Natural killer cell (primary cell): ENCODE results near the gene NOB1. TPM values are rescaled to one million over a fixed set of nuclear protein-coding genes. Genes with fewer than 3 reads are reported as not detected.

Experiments
- ATAC-seq, 3 donors: fragments of 150-1000 bp in 2 of 3; fragments of 200-7000 bp in 1 of 3; cut with Tn5 transposase; 1 replicate in 1 of 3; 2 replicates in 2 of 3; pipeline ENCODE4 v1.10.0; 2021; ENCODE audit warnings: mild to moderate bottlenecking in 2 of 3, moderate library complexity in 2 of 3
- DNase-seq, 2 donors: peaks; one replicate each; pipeline versions ENCODE4 v3.0.0 to v3.0.0-alpha.2; 2013 to 2021; ENCODE audit warnings: mixed read lengths in 1 of 2
- H3K27ac ChIP-seq: one replicate; pipeline ENCODE4 v1.5.1; 2013; ENCODE audit warnings: mild to moderate bottlenecking, low read length
- H3K27me3 ChIP-seq: one replicate; pipeline ENCODE4 v1.6.1; 2013; ENCODE audit warnings: low read length; ENCODE audit not compliant: control insufficient read depth, insufficient read depth
- H3K36me3 ChIP-seq: one replicate; pipeline ENCODE4 v1.6.1; 2013; ENCODE audit warnings: low read length; ENCODE audit not compliant: control insufficient read depth, insufficient read depth
- H3K4me1 ChIP-seq: one replicate; pipeline ENCODE4 v1.6.1; 2013; ENCODE audit warnings: low read length; ENCODE audit not compliant: control insufficient read depth, insufficient read depth
- H3K4me3 ChIP-seq: one replicate; pipeline ENCODE4 v1.5.1; 2013; ENCODE audit warnings: low read length
- H3K9me3 ChIP-seq: one replicate; pipeline ENCODE4 v1.6.1; 2013; ENCODE audit warnings: low read length; ENCODE audit not compliant: control insufficient read depth, insufficient read depth
- H3K27ac Mint-ChIP-seq, 2 donors: one replicate each; pipeline ENCODE4 v1.8.0; 2022; ENCODE audit warnings: mild to moderate bottlenecking in 2 of 2, mixed read lengths in 2 of 2, moderate library complexity in 1 of 2
- H3K27me3 Mint-ChIP-seq, 2 donors: one replicate each; pipeline ENCODE4 v1.8.0; 2022; ENCODE audit warnings: low read depth in 2 of 2, mixed read lengths in 2 of 2
- H3K36me3 Mint-ChIP-seq: one replicate; pipeline ENCODE4 v1.8.0; 2022; ENCODE audit warnings: mixed read lengths
- H3K4me1 Mint-ChIP-seq, 2 donors: one replicate each; pipeline ENCODE4 v1.8.0; 2022; ENCODE audit warnings: mixed read lengths in 2 of 2
- H3K4me3 Mint-ChIP-seq: one replicate; pipeline ENCODE4 v1.8.0; 2022; ENCODE audit warnings: mild to moderate bottlenecking, moderate library complexity, mixed read lengths
- H3K9me3 Mint-ChIP-seq, 2 donors: one replicate each; pipeline ENCODE4 v1.8.0; 2022; ENCODE audit warnings: mixed read lengths in 2 of 2
- CTCF ChIP-seq: fragments of 200-600 bp; IDR thresholded peaks from one replicate; pipeline ENCODE4 v1.8.0; 2022; ENCODE audit warnings: antibody characterized with exemption
- WGBS: methylation state at CpG from one replicate; pipeline ENCODE4 v1.1.7; 2013; ENCODE audit warnings: missing lambda C conversion rate; ENCODE audit not compliant: insufficient coverage; 5-methylcytosine and 5-hydroxymethylcytosine counted together
- intact Hi-C: fragments of 100-400 bp; cut with micrococcal nuclease; formaldehyde crosslinking; loops from one replicate; pipeline ENCODE4 v1.14.2; 2022
- total RNA-seq, 4 donors: library from RNA; stranded (reverse); fragments of 120-200 nt in 1 of 4; gene quantifications; one replicate each; pipeline versions ENCODE4 v1.2.3 to v1.2.4, GENCODE V29; 2013 to 2022

The NOB1 gene
- total RNA-seq, 3 donors from 2014 or later (not counting 1 experiment from before 2014, with no cell fraction given): 20.9 to 34.4 (median 32.0) TPM

GRCh38 chr16:69712914-69713581 is 41.7 kb downstream of the NOB1 start:
- H3K4me1 ChIP-seq: no peaks in the 10 kb centered on the region
- H3K27me3 ChIP-seq: no peaks in the 10 kb centered on the region
- Mint-ChIP-seq H3K27me3 (no peaks in the 10 kb centered on the region), H3K27ac (no peak overlapping the region), H3K9me3 (no peaks in the 10 kb centered on the region), H3K36me3 (no peaks in the 10 kb centered on the region), H3K4me1 (peaks cover 0 to 7% of the 10 kb centered on the region in 2 donors), H3K4me3 (no peak overlapping the region)
- H3K9me3 ChIP-seq: no peaks in the 10 kb centered on the region
- intact Hi-C loops: no loop called here
- H3K36me3 ChIP-seq: no peaks in the 10 kb centered on the region
- no peak overlapping the region for H3K4me3 ChIP-seq
- DNase-seq: no peak
- 96% methylated on average over 9 of the region's 9 CpGs for WGBS
- TF ChIP-seq CTCF: no peak
- ATAC-seq: no peak
- no peak overlapping the region for H3K27ac ChIP-seq

DNA sequence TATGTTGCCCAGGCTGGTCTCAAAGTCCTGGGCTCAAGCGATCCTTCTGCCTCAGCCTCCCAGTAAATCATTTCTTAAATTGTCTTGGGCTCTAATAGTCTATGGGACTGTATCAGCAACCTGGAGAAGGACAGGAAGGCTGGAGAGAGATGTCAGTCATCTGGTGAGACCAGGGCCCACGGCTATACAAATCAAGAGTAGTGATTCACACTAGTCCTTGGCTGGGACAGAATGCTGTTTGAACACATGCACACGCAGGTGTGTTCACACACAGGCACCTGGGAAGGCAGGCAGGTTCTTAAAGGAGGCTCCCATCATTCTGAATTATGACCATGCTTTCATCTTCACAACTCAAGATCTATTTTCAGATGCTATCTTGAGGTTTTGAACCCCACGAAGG is 42.4 kb downstream of the NOB1 start:
- Mint-ChIP-seq H3K27ac (no peak overlapping the region), H3K4me1 (peaks cover 0 to 7% of the 10 kb centered on the region in 2 donors), H3K27me3 (no peaks in the 10 kb centered on the region), H3K36me3 (no peaks in the 10 kb centered on the region), H3K4me3 (no peak overlapping the region), H3K9me3 (no peaks in the 10 kb centered on the region)
- H3K9me3 ChIP-seq: no peaks in the 10 kb centered on the region
- ATAC-seq (no peak), DNase-seq (no peak)
- peaks cover 3% of the 10 kb centered on the region for H3K36me3 ChIP-seq
- H3K4me1 ChIP-seq: no peaks in the 10 kb centered on the region
- intact Hi-C loops: no loop called here
- no peak for TF ChIP-seq CTCF
- 86% methylated on average over 4 of the region's 4 CpGs for WGBS
- H3K27ac ChIP-seq: no peak overlapping the region
- H3K27me3 ChIP-seq: no peaks in the 10 kb centered on the region
- H3K4me3 ChIP-seq: no peak overlapping the region

DNA sequence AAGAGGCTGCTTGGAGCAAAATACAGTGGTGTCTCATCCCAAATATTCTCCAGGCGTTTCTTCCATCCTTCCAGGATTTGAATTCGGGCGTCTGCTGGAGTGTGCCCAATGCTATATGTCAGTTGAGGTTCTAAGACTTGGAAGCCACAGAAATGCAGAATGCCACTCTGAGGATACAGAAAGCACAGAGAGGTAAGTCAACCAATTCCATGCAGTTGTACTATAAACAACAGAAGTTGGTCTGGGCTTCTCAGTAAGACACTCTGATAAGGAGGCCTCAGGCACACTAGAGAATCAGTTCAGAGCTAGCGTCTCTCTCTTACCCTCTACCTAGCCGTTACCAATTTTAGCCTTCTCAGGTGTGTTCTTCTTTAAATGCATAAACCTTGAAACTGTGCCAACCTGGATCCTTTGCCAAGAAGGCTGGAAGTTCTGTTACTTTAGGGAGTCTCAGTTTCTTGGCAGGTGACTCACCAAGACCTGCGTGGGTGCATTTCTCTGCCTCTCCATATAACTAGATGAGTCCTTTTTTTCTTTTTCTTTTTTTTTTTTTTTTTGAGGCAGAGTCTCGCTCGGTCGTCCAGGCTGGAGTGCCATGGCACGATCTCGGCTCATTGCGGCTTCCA is 43.5 kb downstream of the NOB1 start:
- Histone ChIP-seq H3K27me3 (no peaks in the 10 kb centered on the region), H3K9me3 (no peaks in the 10 kb centered on the region), H3K36me3 (peaks cover 5% of the 10 kb centered on the region), H3K4me3 (no peak overlapping the region), H3K4me1 (no peaks in the 10 kb centered on the region), H3K27ac (no peak overlapping the region)
- no peaks in the 10 kb centered on the region for H3K9me3 Mint-ChIP-seq
- DNase-seq: no peak
- 96% methylated on average over 12 of the region's 12 CpGs for WGBS
- intact Hi-C loops: no loop called here
- no peak overlapping the region for H3K27ac Mint-ChIP-seq
- H3K4me1 Mint-ChIP-seq: peaks cover 0 to 7% of the 10 kb centered on the region in 2 donors
- TF ChIP-seq CTCF: no peak
- ATAC-seq: no peak
- no peaks in the 10 kb centered on the region for H3K27me3 Mint-ChIP-seq
- no peaks in the 10 kb centered on the region for H3K36me3 Mint-ChIP-seq
- H3K4me3 Mint-ChIP-seq: no peak overlapping the region
